Small intestine (tissue), 7 donors: Measurements from ENCODE around the gene IL1RAPL2. TPM values are rescaled to one million over a fixed set of nuclear protein-coding genes. Genes with fewer than 3 reads are reported as not detected.

Source experiments
- DNase-seq, 2 donors: peaks; one replicate each; pipeline versions ENCODE4 v3.0.0 to v3.0.0-alpha.2; 2013
- FAIRE-seq: peaks from 2 replicates; lab custom pipeline; 2012; peaks lifted over from hg19 to GRCh38; lab: Jason Lieb, UNC
- H3K27ac ChIP-seq, 3 donors: one replicate each; pipeline ENCODE4 v1.5.1; 2013; ENCODE audit warnings: low read length in 2 of 3, mild to moderate bottlenecking in 2 of 3, control low read depth in 1 of 3, inconsistent platforms in 1 of 3, low read depth in 1 of 3, moderate library complexity in 1 of 3
- H3K27me3 ChIP-seq, 3 donors: one replicate each; pipeline ENCODE4 v1.6.1; 2013; ENCODE audit warnings: low read length in 3 of 3, inconsistent platforms in 1 of 3; ENCODE audit not compliant: control insufficient read depth in 3 of 3, insufficient read depth in 3 of 3
- H3K36me3 ChIP-seq, 3 donors: one replicate each; pipeline ENCODE4 v1.6.1; 2013; ENCODE audit warnings: low read length in 3 of 3, inconsistent platforms in 1 of 3, low read depth in 1 of 3, mild to moderate bottlenecking in 1 of 3, moderate library complexity in 1 of 3; ENCODE audit not compliant: control insufficient read depth in 3 of 3, insufficient read depth in 2 of 3
- H3K4me1 ChIP-seq, 3 donors: one replicate each; pipeline ENCODE4 v1.6.1; 2013; ENCODE audit warnings: low read length in 2 of 3, inconsistent platforms in 1 of 3, low read depth in 1 of 3, mild to moderate bottlenecking in 1 of 3, moderate library complexity in 1 of 3; ENCODE audit not compliant: control insufficient read depth in 3 of 3, insufficient read depth in 2 of 3
- H3K4me3 ChIP-seq, 3 donors: one replicate each; pipeline ENCODE4 v1.5.1; 2013; ENCODE audit warnings: low read length in 3 of 3, control low read depth in 1 of 3, inconsistent platforms in 1 of 3, low read depth in 1 of 3, mild to moderate bottlenecking in 1 of 3, moderate library complexity in 1 of 3
- H3K9me3 ChIP-seq, 2 donors: one replicate each; pipeline ENCODE4 v1.6.1; 2013; ENCODE audit warnings: low read depth in 1 of 2, low read length in 1 of 2; ENCODE audit not compliant: control insufficient read depth in 2 of 2, insufficient read depth in 1 of 2
- WGBS, 3 donors: extraction: QIAGEN DNeasy Blood & Tissue Kit; methylation state at CpG; one replicate each; pipeline ENCODE4 v1.1.7; 2013; 5-methylcytosine and 5-hydroxymethylcytosine counted together
- polyA plus RNA-seq, 4 donors: library from polyadenylated mRNA; stranded (reverse) in 3 of 4; unstranded in 1 of 4; fragments of 200-250 nt in 3 of 4; fragments of 120-200 nt in 1 of 4; gene quantifications; one replicate each; pipeline versions ENCODE4 v1.2.1 to v1.2.3, GENCODE V29; 2013
- donor health status: healthy with polysubstance abuse.
- donor health status: control.
- donor health status: control.
- donor health status: Bipolar disorder and iron deficiency.
- donor health status: healthy.

The IL1RAPL2 gene
- polyA plus RNA-seq, 4 donors: 0.03 TPM; not detected in 3

GRCh38 chrX:105609530-105609929, 1043.5 kb downstream of the IL1RAPL2 start:
- no peak for DNase-seq
- WGBS, 3 donors: 74 to 87% (median 79%) methylated on average over 3 of the region's 3 CpGs
- H3K4me3 ChIP-seq: no peak overlapping the region
- no peaks in the 10 kb centered on the region for H3K9me3 ChIP-seq
- H3K27me3 ChIP-seq: no peaks in the 10 kb centered on the region
- FAIRE-seq: no peak
- no peaks in the 10 kb centered on the region for H3K4me1 ChIP-seq
- no peak overlapping the region for H3K27ac ChIP-seq
- H3K36me3 ChIP-seq: no peaks in the 10 kb centered on the region

- 53 to 78% (median 60%) methylated on average over 2 of the region's 2 CpGs for WGBS, 3 donors
- H3K4me3 ChIP-seq: no peak overlapping the region
- H3K36me3 ChIP-seq: no peaks in the 10 kb centered on the region
- H3K9me3 ChIP-seq: no peaks in the 10 kb centered on the region
- FAIRE-seq (no peak), DNase-seq (no peak)
- no peaks in the 10 kb centered on the region for H3K27me3 ChIP-seq
- no peaks in the 10 kb centered on the region for H3K4me1 ChIP-seq
- H3K27ac ChIP-seq: no peak overlapping the region
Observed at GRCh38 chrX:105610411-105610810, 1044.4 kb downstream of the IL1RAPL2 start.

- no peak overlapping the region for H3K27ac ChIP-seq
- 36 to 67% (median 42%) methylated on average over 3 of the region's 3 CpGs for WGBS, 3 donors
- DNase-seq: no peak
- H3K4me1 ChIP-seq: no peaks in the 10 kb centered on the region
- H3K9me3 ChIP-seq: no peaks in the 10 kb centered on the region
- FAIRE-seq: no peak
- no peaks in the 10 kb centered on the region for H3K27me3 ChIP-seq
- H3K4me3 ChIP-seq: no peak overlapping the region
- H3K36me3 ChIP-seq: no peaks in the 10 kb centered on the region
Observed at GRCh38 chrX:105618393-105619101, 1052.5 kb downstream of the IL1RAPL2 start.

DNA sequence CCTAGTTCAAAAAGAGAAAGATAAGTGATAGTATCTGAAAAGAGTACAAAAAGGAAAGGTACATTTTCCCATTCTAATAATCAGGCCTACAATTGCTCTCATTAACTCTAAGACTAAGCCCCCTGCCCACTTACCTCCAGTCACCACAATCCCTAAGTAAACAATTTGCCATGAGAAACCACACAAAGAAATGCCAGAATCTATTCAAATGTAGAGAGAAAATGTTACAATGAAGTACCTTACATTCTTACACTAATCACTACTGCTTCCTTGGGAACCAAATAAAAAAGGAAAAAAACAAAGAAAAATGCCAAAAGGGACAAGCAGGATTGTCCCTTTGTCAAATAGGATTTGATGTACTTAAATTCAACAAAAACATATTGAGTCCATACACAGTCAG, 1068.2 kb downstream of the IL1RAPL2 start:
- Histone ChIP-seq H3K36me3 (no peaks in the 10 kb centered on the region), H3K27ac (no peak overlapping the region), H3K4me1 (no peaks in the 10 kb centered on the region), H3K4me3 (no peak overlapping the region), H3K27me3 (no peaks in the 10 kb centered on the region), H3K9me3 (no peaks in the 10 kb centered on the region)
- DNase-seq (no peak), FAIRE-seq (no peak)

GRCh38 chrX:105635794-105636193, 1069.8 kb downstream of the IL1RAPL2 start:
- Histone ChIP-seq H3K4me3 (no peak overlapping the region), H3K4me1 (no peaks in the 10 kb centered on the region), H3K27me3 (no peaks in the 10 kb centered on the region), H3K27ac (no peak overlapping the region), H3K9me3 (no peaks in the 10 kb centered on the region), H3K36me3 (no peaks in the 10 kb centered on the region)
- FAIRE-seq (no peak), DNase-seq (no peak)

- 68 to 96% (median 88%) methylated on average over 1 of the region's 1 CpG for WGBS, 3 donors
Observed at GRCh38 chrX:105636667-105637066, 1070.7 kb downstream of the IL1RAPL2 start.

GRCh38 chrX:105645667-105646357, 1079.8 kb downstream of the IL1RAPL2 start:
- no peak overlapping the region for H3K27ac ChIP-seq
- FAIRE-seq (no peak), DNase-seq (no peak)
- H3K4me1 ChIP-seq: no peaks in the 10 kb centered on the region
- no peaks in the 10 kb centered on the region for H3K36me3 ChIP-seq
- no peaks in the 10 kb centered on the region for H3K27me3 ChIP-seq
- H3K9me3 ChIP-seq: no peaks in the 10 kb centered on the region
- WGBS, 3 donors: 53 to 62% (median 60%) methylated on average over 5 of the region's 5 CpGs
- no peak overlapping the region for H3K4me3 ChIP-seq

More at GRCh38 chrX:105636667-105637066, 1070.7 kb downstream of the IL1RAPL2 start:
- H3K9me3 ChIP-seq: no peaks in the 10 kb centered on the region
- FAIRE-seq: no peak
- no peaks in the 10 kb centered on the region for H3K4me1 ChIP-seq
- H3K27ac ChIP-seq: no peak overlapping the region
- H3K27me3 ChIP-seq: no peaks in the 10 kb centered on the region
- no peaks in the 10 kb centered on the region for H3K36me3 ChIP-seq
- no peak overlapping the region for H3K4me3 ChIP-seq
- DNase-seq: no peak

- no peaks in the 10 kb centered on the region for H3K9me3 ChIP-seq
- no peaks in the 10 kb centered on the region for H3K27me3 ChIP-seq
- H3K4me1 ChIP-seq: no peaks in the 10 kb centered on the region
- H3K4me3 ChIP-seq: no peak overlapping the region
- WGBS, 3 donors: 82 to 91% (median 82%) methylated on average over 15 to 17 of the region's 17 CpGs
- FAIRE-seq: no peak
- no peak for DNase-seq
- no peaks in the 10 kb centered on the region for H3K36me3 ChIP-seq
- no peak overlapping the region for H3K27ac ChIP-seq
Observed at GRCh38 chrX:105646592-105647372, 1080.8 kb downstream of the IL1RAPL2 start.
